ENCODE results near the gene GAPVD1. TPM values are rescaled to one million over a fixed set of nuclear protein-coding genes. Genes with fewer than 3 reads are reported as not detected.

Gene GAPVD1
- total and polyA plus RNA-seq, 10 of the 15 experiments (the other 5 are each of a cell fraction or from before 2014, with no cell fraction given) = 4.3 to 36.6 (median 25.9) TPM

- Histone ChIP-seq H2AFZ (ENCODE audit: control insufficient read depth, low read depth, low read length) (no peak overlapping the region), H4K20me1 (ENCODE audit: control insufficient read depth, insufficient read depth) (0 out of 2 replicates have a peak, but pooled peaks cover 3% of the 10 kb centered on the region), H3K9me3 (replicated peaks; ENCODE audit: control insufficient read depth, insufficient read depth, low read length) (no peaks in the 10 kb centered on the region), H3K79me2 (ENCODE audit: control insufficient read depth, insufficient read depth, low read length) (peaks cover 33% of the 10 kb centered on the region), H3K4me2 (ENCODE audit: control insufficient read depth, insufficient read depth) (no peak overlapping the region), H3K27ac (ENCODE audit: control insufficient read depth, insufficient read depth) (no peak overlapping the region), H3K9ac (ENCODE audit: control insufficient read depth, insufficient read depth, low read length) (no peak overlapping the region), H3K4me1 (ENCODE audit: control insufficient read depth, insufficient read depth, low read length) (peaks cover 3% of the 10 kb centered on the region; the same call in 1 of the 2 replicates), H3K27me3 (replicated peaks in 1 of 2; ENCODE audit: control insufficient read depth in 2 of 2, insufficient read depth in 2 of 2, low read length in 1 of 2) (no peaks in the 10 kb centered on the region), H3K4me3 (no peak overlapping the region), H3K36me3 (ENCODE audit: control insufficient read depth in 2 of 2, insufficient read depth in 2 of 2, low read length in 1 of 2) (peaks cover 4 to 7% of the 10 kb centered on the region in 2 experiments)
- DNase-seq (ENCODE audit: low read depth, low spot score) (no peak), FAIRE-seq (no peak), ATAC-seq (no peak)
- BruUV-seq (replicated peaks) = no TSS peak
- WGBS (ENCODE audit: insufficient coverage, insufficient replicate concordance, low lambda C conversion rate, missing lambda C conversion rate) = 88% methylated on average over 15 of the region's 15 CpGs
- SMC1A ChIA-PET (ENCODE audit: uncharacterized antibody, unreplicated experiment) = interaction anchor here (0.6 to 1.3 kb wide), 2 partner anchors 25 to 243 kb away, joined by 3 to 5 read pairs; no protein-coding TSS in a partner anchor
- CTCF ChIA-PET = interaction anchor here (1.4 to 2.4 kb wide), 2 partner anchors 18 to 53 kb away, joined by 3 to 5 read pairs; partner anchors contain the start of gene GAPVD1
- intact Hi-C loops (cut with micrococcal nuclease; ENCODE audit: unreplicated experiment) = loop anchor here (5.0 kb wide), 1 partner anchor 382 kb away; the partner anchor contains the start of genes ARPC5L and RPL35
- TF ChIP-seq ESRRA (IDR thresholded peaks at IDR 0.05; ENCODE audit: low read length) = no peak
- TF ChIP-seq NR2C2 (IDR thresholded peaks at IDR 0.05; ENCODE audit: borderline replicate concordance, control insufficient read depth, insufficient read length, low read depth) = no peak
- TF ChIP-seq E2F4 (IDR thresholded peaks at IDR 0.05; ENCODE audit: low read depth, low read length) = no peak
- TF ChIP-seq LARP7 (IDR thresholded peaks at IDR 0.05) = no peak
- in situ Hi-C loops (cut with MboI) = no loop called here
- POLR2A ChIA-PET = interaction anchor here (0.5 to 3.8 kb wide), 5 partner anchors 13 to 294 kb away, joined by 3 to 39 read pairs (median 5); partner anchors contain the start of gene GAPVD1
- RAD21 ChIA-PET (ENCODE audit: unreplicated experiment) = interaction anchor here (1.0 kb wide), 1 partner anchor 18 kb away, joined by 3 read pairs; the partner anchor contains the start of gene GAPVD1
These were observed 17.8 kb upstream of the GAPVD1 start for GRCh38 chr9:125243792-125244260.

GRCh38 chr9:125246261-125246667 is 15.4 kb upstream of the GAPVD1 start:
- POLR2A ChIA-PET = no interaction called here

More at GRCh38 chr9:125246261-125246667, 15.4 kb upstream of the GAPVD1 start:
- ATAC-seq (no peak), FAIRE-seq (no peak), DNase-seq (ENCODE audit: low read depth, low spot score) (no peak)
- peaks cover 10% of the 10 kb centered on the region for H3K79me2 ChIP-seq (ENCODE audit: control insufficient read depth, insufficient read depth, low read length)
- intact Hi-C loops (cut with micrococcal nuclease; ENCODE audit: unreplicated experiment) (no loop called here), in situ Hi-C loops (cut with MboI) (no loop called here)
- no peaks in the 10 kb centered on the region for H3K9me3 ChIP-seq (replicated peaks; ENCODE audit: control insufficient read depth, insufficient read depth, low read length)
- no peak overlapping the region for H2AFZ ChIP-seq (ENCODE audit: control insufficient read depth, low read depth, low read length)
- no peaks in the 10 kb centered on the region for H3K27me3 ChIP-seq (replicated peaks in 1 of 2; ENCODE audit: control insufficient read depth in 2 of 2, insufficient read depth in 2 of 2, low read length in 1 of 2)
- ChIA-PET SMC1A (ENCODE audit: uncharacterized antibody, unreplicated experiment) (no interaction called here), CTCF (interaction anchor here (1.3 kb wide), 1 partner anchor 13 kb away, joined by 3 read pairs; no protein-coding TSS in a partner anchor), RAD21 (ENCODE audit: unreplicated experiment) (interaction anchor here (1.2 kb wide), 1 partner anchor 10 kb away, joined by 3 read pairs; no protein-coding TSS in a partner anchor)
- no peaks in the 10 kb centered on the region for H3K36me3 ChIP-seq (ENCODE audit: control insufficient read depth in 2 of 2, insufficient read depth in 2 of 2, low read length in 1 of 2)
- H3K27ac ChIP-seq (ENCODE audit: control insufficient read depth, insufficient read depth) = no peak overlapping the region
- 46% methylated on average over 6 of the region's 6 CpGs for WGBS (ENCODE audit: insufficient coverage, insufficient replicate concordance, low lambda C conversion rate, missing lambda C conversion rate)
- H3K4me1 ChIP-seq (ENCODE audit: control insufficient read depth, insufficient read depth, low read length) = no peaks in the 10 kb centered on the region
- TF ChIP-seq WRNIP1 (IDR thresholded peaks at IDR 0.05; ENCODE audit: borderline replicate concordance, low read depth, low read length) (no peak), EZH2 (IDR thresholded peaks at IDR 0.05; ENCODE audit: borderline replicate concordance, control insufficient read depth, low read depth, low read length) (no peak), NR2C1 (IDR thresholded peaks at IDR 0.05) (no peak), RCOR1 (conservative IDR thresholded peaks at IDR 0.05; ENCODE audit: low read depth, low read length) (no peak), RELB (IDR thresholded peaks at IDR 0.05; ENCODE audit: low read depth) (no peak), BACH1 (IDR thresholded peaks at IDR 0.05; ENCODE audit: borderline replicate concordance) (no peak)
- no peak overlapping the region for H3K4me2 ChIP-seq (ENCODE audit: control insufficient read depth, insufficient read depth)
- no peak overlapping the region for H3K4me3 ChIP-seq
- no TSS peak for BruUV-seq (replicated peaks)
- no peak overlapping the region for H3K9ac ChIP-seq (ENCODE audit: control insufficient read depth, insufficient read depth, low read length)
- no peaks in the 10 kb centered on the region for H4K20me1 ChIP-seq (ENCODE audit: control insufficient read depth, insufficient read depth)

Data from GM12878 (cell line).